Liver (tissue), 3 donors: ENCODE data around the gene CELA3B.
"Not testable (repeated sequence)": the region's sequence is repeated elsewhere in the genome, so short reads cannot be mapped to it uniquely, and the experiment has no call there.

ENCODE experiments used
- FOXA1 ChIP-seq: IDR thresholded peaks from 2 replicates; pipeline ENCODE4 v1.6.1; 2016; ENCODE audit warnings: antibody characterized with exemption
- GABPA ChIP-seq, 2 donors: IDR thresholded peaks in 1 of 2; conservative IDR thresholded peaks in 1 of 2; 2 replicates each; pipeline ENCODE4 v1.6.1; 2016; ENCODE audit warnings: antibody characterized with exemption in 2 of 2, mild to moderate bottlenecking in 1 of 2, moderate library complexity in 1 of 2
- JUND ChIP-seq, 2 donors: IDR thresholded peaks; 2 replicates each; pipeline ENCODE4 v1.6.1; 2016; ENCODE audit warnings: antibody characterized with exemption in 2 of 2
- RAD21 ChIP-seq, 2 donors: IDR thresholded peaks; 2 replicates each; pipeline ENCODE4 v1.6.1; 2016; ENCODE audit warnings: antibody characterized with exemption in 2 of 2, mild to moderate bottlenecking in 2 of 2
- TAF1 ChIP-seq: conservative IDR thresholded peaks from 2 replicates; pipeline ENCODE4 v1.6.1; 2016; ENCODE audit warnings: antibody characterized with exemption, mild to moderate bottlenecking
- TF ChIP-seq, protein P1 (sequence below): fragments of 150-350 bp; IDR thresholded peaks from 2 replicates; pipeline ENCODE4 v1.5.1; 2017; ENCODE audit warnings: improper control_type of control experiment, low read depth, low read length; ENCODE audit not compliant: missing input control
- TF ChIP-seq, protein P2 (sequence below): IDR thresholded peaks from 2 replicates; pipeline ENCODE4 v1.6.1; 2016; ENCODE audit warnings: antibody characterized with exemption
- TF ChIP-seq, protein P3 (sequence below): IDR thresholded peaks from 2 replicates; pipeline ENCODE4 v1.6.1; 2016; ENCODE audit warnings: antibody characterized with exemption, mild to moderate bottlenecking
- donor health status: healthy.
- donor health status: healthy.

DNA sequence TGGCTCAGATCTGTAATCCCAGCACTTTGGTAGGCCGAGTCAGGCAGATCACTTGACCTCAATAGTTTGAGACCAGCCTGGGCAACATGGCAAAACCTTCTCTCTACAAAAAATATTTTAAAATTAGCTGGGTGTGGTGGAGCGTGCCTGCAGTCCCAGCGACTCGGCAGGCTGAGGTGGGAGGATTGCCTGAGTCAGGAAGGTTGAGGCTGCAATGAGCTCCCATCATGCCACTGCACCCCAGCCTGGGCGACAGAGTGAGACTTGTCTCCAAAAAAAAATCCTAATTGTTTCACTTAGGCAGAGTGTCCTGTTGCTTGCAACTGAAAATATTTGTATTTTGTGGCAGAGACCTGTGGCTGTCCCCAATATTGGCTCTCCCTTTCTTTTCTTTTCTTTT lies 7.8 kb upstream of the CELA3B start:
- TF ChIP-seq RAD21 (IDR thresholded peaks at IDR 0.05); GABPA (IDR thresholded peaks at IDR 0.05 in 1 of 2, conservative IDR thresholded peaks at IDR 0.05 in 1 of 2); TAF1; JUND (IDR thresholded peaks at IDR 0.05); FOXA1: not testable (repeated sequence)
- TF ChIP-seq, protein P1, sequence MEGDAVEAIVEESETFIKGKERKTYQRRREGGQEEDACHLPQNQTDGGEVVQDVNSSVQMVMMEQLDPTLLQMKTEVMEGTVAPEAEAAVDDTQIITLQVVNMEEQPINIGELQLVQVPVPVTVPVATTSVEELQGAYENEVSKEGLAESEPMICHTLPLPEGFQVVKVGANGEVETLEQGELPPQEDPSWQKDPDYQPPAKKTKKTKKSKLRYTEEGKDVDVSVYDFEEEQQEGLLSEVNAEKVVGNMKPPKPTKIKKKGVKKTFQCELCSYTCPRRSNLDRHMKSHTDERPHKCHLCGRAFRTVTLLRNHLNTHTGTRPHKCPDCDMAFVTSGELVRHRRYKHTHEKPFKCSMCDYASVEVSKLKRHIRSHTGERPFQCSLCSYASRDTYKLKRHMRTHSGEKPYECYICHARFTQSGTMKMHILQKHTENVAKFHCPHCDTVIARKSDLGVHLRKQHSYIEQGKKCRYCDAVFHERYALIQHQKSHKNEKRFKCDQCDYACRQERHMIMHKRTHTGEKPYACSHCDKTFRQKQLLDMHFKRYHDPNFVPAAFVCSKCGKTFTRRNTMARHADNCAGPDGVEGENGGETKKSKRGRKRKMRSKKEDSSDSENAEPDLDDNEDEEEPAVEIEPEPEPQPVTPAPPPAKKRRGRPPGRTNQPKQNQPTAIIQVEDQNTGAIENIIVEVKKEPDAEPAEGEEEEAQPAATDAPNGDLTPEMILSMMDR, result not testable (repeated sequence)
- TF ChIP-seq, protein P2, sequence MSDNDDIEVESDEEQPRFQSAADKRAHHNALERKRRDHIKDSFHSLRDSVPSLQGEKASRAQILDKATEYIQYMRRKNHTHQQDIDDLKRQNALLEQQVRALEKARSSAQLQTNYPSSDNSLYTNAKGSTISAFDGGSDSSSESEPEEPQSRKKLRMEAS, result not testable (repeated sequence)
- TF ChIP-seq, protein P3, sequence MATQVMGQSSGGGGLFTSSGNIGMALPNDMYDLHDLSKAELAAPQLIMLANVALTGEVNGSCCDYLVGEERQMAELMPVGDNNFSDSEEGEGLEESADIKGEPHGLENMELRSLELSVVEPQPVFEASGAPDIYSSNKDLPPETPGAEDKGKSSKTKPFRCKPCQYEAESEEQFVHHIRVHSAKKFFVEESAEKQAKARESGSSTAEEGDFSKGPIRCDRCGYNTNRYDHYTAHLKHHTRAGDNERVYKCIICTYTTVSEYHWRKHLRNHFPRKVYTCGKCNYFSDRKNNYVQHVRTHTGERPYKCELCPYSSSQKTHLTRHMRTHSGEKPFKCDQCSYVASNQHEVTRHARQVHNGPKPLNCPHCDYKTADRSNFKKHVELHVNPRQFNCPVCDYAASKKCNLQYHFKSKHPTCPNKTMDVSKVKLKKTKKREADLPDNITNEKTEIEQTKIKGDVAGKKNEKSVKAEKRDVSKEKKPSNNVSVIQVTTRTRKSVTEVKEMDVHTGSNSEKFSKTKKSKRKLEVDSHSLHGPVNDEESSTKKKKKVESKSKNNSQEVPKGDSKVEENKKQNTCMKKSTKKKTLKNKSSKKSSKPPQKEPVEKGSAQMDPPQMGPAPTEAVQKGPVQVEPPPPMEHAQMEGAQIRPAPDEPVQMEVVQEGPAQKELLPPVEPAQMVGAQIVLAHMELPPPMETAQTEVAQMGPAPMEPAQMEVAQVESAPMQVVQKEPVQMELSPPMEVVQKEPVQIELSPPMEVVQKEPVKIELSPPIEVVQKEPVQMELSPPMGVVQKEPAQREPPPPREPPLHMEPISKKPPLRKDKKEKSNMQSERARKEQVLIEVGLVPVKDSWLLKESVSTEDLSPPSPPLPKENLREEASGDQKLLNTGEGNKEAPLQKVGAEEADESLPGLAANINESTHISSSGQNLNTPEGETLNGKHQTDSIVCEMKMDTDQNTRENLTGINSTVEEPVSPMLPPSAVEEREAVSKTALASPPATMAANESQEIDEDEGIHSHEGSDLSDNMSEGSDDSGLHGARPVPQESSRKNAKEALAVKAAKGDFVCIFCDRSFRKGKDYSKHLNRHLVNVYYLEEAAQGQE, result not testable (repeated sequence)
